Breast epithelium (tissue), 3 donors: Measurements from ENCODE around the gene SNTG2.

Experiments
- POLR2A ChIP-seq: fragments of 450-650 bp; IDR thresholded peaks from one replicate; pipeline ENCODE4 v1.6.1; 2016; ENCODE audit warnings: antibody characterized with exemption, mild to moderate bottlenecking, moderate library complexity
- TF ChIP-seq, protein P1 (sequence below), 3 donors: fragments of 450-650 bp; IDR thresholded peaks; one replicate each; pipeline ENCODE4 v1.5.1; 2016 to 2017; ENCODE audit warnings: antibody characterized with exemption in 3 of 3, mild to moderate bottlenecking in 3 of 3, moderate library complexity in 3 of 3

DNA sequence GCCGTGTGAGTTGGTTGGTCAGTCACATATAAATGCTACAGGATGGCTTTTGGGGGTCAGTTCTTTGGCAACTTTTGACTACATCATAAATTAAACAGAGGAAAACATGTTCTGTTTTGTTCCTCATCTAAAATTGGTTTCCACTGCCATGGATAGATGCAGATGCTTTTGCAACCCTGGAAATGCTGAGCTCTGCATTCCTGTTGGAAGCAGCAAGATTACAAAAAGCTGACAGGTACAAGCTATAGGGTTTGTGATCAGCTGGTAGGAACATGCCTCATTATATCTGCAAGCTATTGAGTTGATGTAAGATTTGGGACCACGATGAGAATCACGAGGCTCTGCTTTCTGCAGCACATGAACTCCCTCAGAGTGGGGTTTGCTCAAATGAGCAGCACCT, 255.2 kb downstream of the SNTG2 start:
- TF ChIP-seq POLR2A, result no peak
- TF ChIP-seq, protein P1, sequence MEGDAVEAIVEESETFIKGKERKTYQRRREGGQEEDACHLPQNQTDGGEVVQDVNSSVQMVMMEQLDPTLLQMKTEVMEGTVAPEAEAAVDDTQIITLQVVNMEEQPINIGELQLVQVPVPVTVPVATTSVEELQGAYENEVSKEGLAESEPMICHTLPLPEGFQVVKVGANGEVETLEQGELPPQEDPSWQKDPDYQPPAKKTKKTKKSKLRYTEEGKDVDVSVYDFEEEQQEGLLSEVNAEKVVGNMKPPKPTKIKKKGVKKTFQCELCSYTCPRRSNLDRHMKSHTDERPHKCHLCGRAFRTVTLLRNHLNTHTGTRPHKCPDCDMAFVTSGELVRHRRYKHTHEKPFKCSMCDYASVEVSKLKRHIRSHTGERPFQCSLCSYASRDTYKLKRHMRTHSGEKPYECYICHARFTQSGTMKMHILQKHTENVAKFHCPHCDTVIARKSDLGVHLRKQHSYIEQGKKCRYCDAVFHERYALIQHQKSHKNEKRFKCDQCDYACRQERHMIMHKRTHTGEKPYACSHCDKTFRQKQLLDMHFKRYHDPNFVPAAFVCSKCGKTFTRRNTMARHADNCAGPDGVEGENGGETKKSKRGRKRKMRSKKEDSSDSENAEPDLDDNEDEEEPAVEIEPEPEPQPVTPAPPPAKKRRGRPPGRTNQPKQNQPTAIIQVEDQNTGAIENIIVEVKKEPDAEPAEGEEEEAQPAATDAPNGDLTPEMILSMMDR (IDR thresholded peaks at IDR 0.05), result no peak
